Activated naive CD4-positive, alpha-beta T cell treated with anti-CD3 and anti-CD28 coated beads, Interleukin-2, amount 50 U/mL, for 24 hours (primary cell): ENCODE measurements around the gene MEX3A.
A peak's percentile ranks its signal among the peaks of the same experiment; 100 is the strongest.
"Not testable (repeated sequence)": the region's sequence is repeated elsewhere in the genome, so short reads cannot be mapped to it uniquely, and the experiment has no call there.

Experiments used
- H3K27ac Mint-ChIP-seq: one replicate; pipeline ENCODE4 v1.8.0; 2021; ENCODE audit warnings: mild to moderate bottlenecking, mixed read lengths
- H3K27me3 Mint-ChIP-seq: one replicate; pipeline ENCODE4 v1.8.0; 2021; ENCODE audit warnings: mixed read lengths
- H3K36me3 Mint-ChIP-seq: one replicate; pipeline ENCODE4 v1.8.0; 2021; ENCODE audit warnings: mixed read lengths
- H3K4me1 Mint-ChIP-seq: one replicate; pipeline ENCODE4 v1.8.0; 2021; ENCODE audit warnings: mixed read lengths
- H3K4me3 Mint-ChIP-seq: one replicate; pipeline ENCODE4 v1.8.0; 2021; ENCODE audit warnings: mild to moderate bottlenecking, mixed read lengths
- H3K9me3 Mint-ChIP-seq: one replicate; pipeline ENCODE4 v1.8.0; 2021; ENCODE audit warnings: mixed read lengths

The MEX3A gene

GRCh38 chr1:156082309-156083091 is at the start of gene MEX3A:
Gene MEX3A, minus strand, starts transcription at chr1:156082465. Its CDS starts 467 bp downstream, at chr1:156081998.
- Mint-ChIP-seq H3K36me3 (no peaks in the 10 kb centered on the region), H3K27me3 (peaks cover 13% of the 10 kb centered on the region)

GRCh38 chr1:156130578-156130942 is 48.3 kb upstream of the MEX3A start:
- Mint-ChIP-seq H3K4me3 (no peak overlapping the region), H3K36me3 (peaks cover 4% of the 10 kb centered on the region)

More at GRCh38 chr1:156082309-156083091, at the start of gene MEX3A:
- Mint-ChIP-seq H3K4me1 (peaks cover 15% of the 10 kb centered on the region), H3K4me3 (peak within 1 kb of the TSS; percentile 86), H3K9me3 (no peaks in the 10 kb centered on the region), H3K27ac (peak within 1 kb of the TSS; percentile 46)

GRCh38 chr1:156129687-156130577 is 47.7 kb upstream of the MEX3A start:
- peaks cover 48% of the 10 kb centered on the region for H3K4me1 Mint-ChIP-seq
- peaks cover 4% of the 10 kb centered on the region for H3K36me3 Mint-ChIP-seq
- no peaks in the 10 kb centered on the region for H3K27me3 Mint-ChIP-seq
- no peak overlapping the region for H3K27ac Mint-ChIP-seq
- H3K9me3 Mint-ChIP-seq: no peaks in the 10 kb centered on the region
- H3K4me3 Mint-ChIP-seq: no peak overlapping the region

More at GRCh38 chr1:156130578-156130942, 48.3 kb upstream of the MEX3A start:
- no peaks in the 10 kb centered on the region for H3K9me3 Mint-ChIP-seq
- H3K27ac Mint-ChIP-seq: no peak overlapping the region
- H3K27me3 Mint-ChIP-seq: no peaks in the 10 kb centered on the region
- peaks cover 44% of the 10 kb centered on the region for H3K4me1 Mint-ChIP-seq

- Mint-ChIP-seq H3K27ac (peak overlapping the region; percentile 55), H3K4me1 (peaks cover 58% of the 10 kb centered on the region), H3K9me3 (no peaks in the 10 kb centered on the region), H3K27me3 (no peaks in the 10 kb centered on the region), H3K36me3 (peaks cover 2% of the 10 kb centered on the region), H3K4me3 (peak overlapping the region; percentile 51)
Measured at GRCh38 chr1:156128654-156129597, 46.7 kb upstream of the MEX3A start.

GRCh38 chr1:156128308-156128653 is 46.0 kb upstream of the MEX3A start:
- H3K36me3 Mint-ChIP-seq: peaks cover 2% of the 10 kb centered on the region
- no peak overlapping the region for H3K4me3 Mint-ChIP-seq
- H3K9me3 Mint-ChIP-seq: no peaks in the 10 kb centered on the region
- no peaks in the 10 kb centered on the region for H3K27me3 Mint-ChIP-seq
- peaks cover 65% of the 10 kb centered on the region for H3K4me1 Mint-ChIP-seq
- no peak overlapping the region for H3K27ac Mint-ChIP-seq

GRCh38 chr1:156126630-156127534 is 44.6 kb upstream of the MEX3A start:
- Mint-ChIP-seq H3K9me3 (no peaks in the 10 kb centered on the region), H3K27me3 (no peaks in the 10 kb centered on the region), H3K4me1 (peaks cover 66% of the 10 kb centered on the region), H3K36me3 (peaks cover 2% of the 10 kb centered on the region), H3K4me3 (peak overlapping the region; percentile 49), H3K27ac (peak overlapping the region; percentile 82)

GRCh38 chr1:156126043-156126629 is 43.9 kb upstream of the MEX3A start:
- H3K36me3 Mint-ChIP-seq: no peaks in the 10 kb centered on the region
- H3K9me3 Mint-ChIP-seq: no peaks in the 10 kb centered on the region
- H3K27me3 Mint-ChIP-seq: no peaks in the 10 kb centered on the region
- H3K4me1 Mint-ChIP-seq: peaks cover 66% of the 10 kb centered on the region
- H3K27ac Mint-ChIP-seq: peak overlapping the region; percentile 17
- H3K4me3 Mint-ChIP-seq: peak overlapping the region; percentile 3

GRCh38 chr1:156125544-156125943 is 43.3 kb upstream of the MEX3A start:
- H3K27me3 Mint-ChIP-seq, H3K36me3 Mint-ChIP-seq, H3K4me3 Mint-ChIP-seq, H3K9me3 Mint-ChIP-seq, H3K27ac Mint-ChIP-seq: not testable (repeated sequence)
- peaks cover 68% of the 10 kb centered on the region for H3K4me1 Mint-ChIP-seq

- Mint-ChIP-seq H3K4me3 (peak overlapping the region; percentile 45), H3K27ac (no peak overlapping the region), H3K4me1 (peaks cover 68% of the 10 kb centered on the region), H3K36me3 (no peaks in the 10 kb centered on the region), H3K9me3 (no peaks in the 10 kb centered on the region), H3K27me3 (no peaks in the 10 kb centered on the region)
Measured at GRCh38 chr1:156124557-156125483, 42.6 kb upstream of the MEX3A start.

GRCh38 chr1:156123356-156124196 is 41.3 kb upstream of the MEX3A start:
- Mint-ChIP-seq H3K27ac (no peak overlapping the region), H3K27me3 (no peaks in the 10 kb centered on the region), H3K4me3 (no peak overlapping the region), H3K36me3 (no peaks in the 10 kb centered on the region), H3K4me1 (peaks cover 59% of the 10 kb centered on the region), H3K9me3 (no peaks in the 10 kb centered on the region)

GRCh38 chr1:156122519-156123355 is 40.5 kb upstream of the MEX3A start:
- no peaks in the 10 kb centered on the region for H3K36me3 Mint-ChIP-seq
- no peaks in the 10 kb centered on the region for H3K9me3 Mint-ChIP-seq
- H3K4me1 Mint-ChIP-seq: peaks cover 50% of the 10 kb centered on the region
- H3K4me3 Mint-ChIP-seq: no peak overlapping the region
- H3K27ac Mint-ChIP-seq: no peak overlapping the region
- H3K27me3 Mint-ChIP-seq: no peaks in the 10 kb centered on the region

- Mint-ChIP-seq H3K9me3 (no peaks in the 10 kb centered on the region), H3K36me3 (no peaks in the 10 kb centered on the region), H3K4me1 (peaks cover 44% of the 10 kb centered on the region), H3K27me3 (no peaks in the 10 kb centered on the region), H3K4me3 (no peak overlapping the region), H3K27ac (no peak overlapping the region)
Measured at GRCh38 chr1:156122086-156122485, 39.8 kb upstream of the MEX3A start.
